ENCODE measurements around the gene EPG5.
"Not testable (repeated sequence)": the region's sequence is repeated elsewhere in the genome, so short reads cannot be mapped to it uniquely, and the experiment has no call there.

Gene EPG5

DNA sequence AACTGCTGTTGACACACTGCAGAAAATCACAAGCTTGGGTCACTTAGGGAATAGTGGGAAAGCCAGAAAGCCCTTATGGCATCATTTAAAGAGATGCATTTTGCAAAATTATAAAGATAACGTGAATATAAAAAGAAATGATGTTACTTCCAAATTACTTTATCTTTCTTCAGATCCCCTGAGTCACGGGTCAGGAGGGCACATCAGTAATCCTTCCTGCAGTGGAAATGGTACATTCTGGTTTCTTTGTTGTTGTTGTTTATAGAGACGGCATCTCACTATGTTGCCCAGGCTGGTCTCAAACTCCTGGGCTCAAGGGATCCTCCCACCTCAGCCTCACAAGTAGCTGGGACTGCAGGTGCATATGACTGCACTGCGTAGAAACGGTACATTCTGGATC is 9.8 kb upstream of the EPG5 start:
- DNase-seq (ENCODE audit: low read depth in 3 of 3, low spot score in 1 of 3): no peak

DNA sequence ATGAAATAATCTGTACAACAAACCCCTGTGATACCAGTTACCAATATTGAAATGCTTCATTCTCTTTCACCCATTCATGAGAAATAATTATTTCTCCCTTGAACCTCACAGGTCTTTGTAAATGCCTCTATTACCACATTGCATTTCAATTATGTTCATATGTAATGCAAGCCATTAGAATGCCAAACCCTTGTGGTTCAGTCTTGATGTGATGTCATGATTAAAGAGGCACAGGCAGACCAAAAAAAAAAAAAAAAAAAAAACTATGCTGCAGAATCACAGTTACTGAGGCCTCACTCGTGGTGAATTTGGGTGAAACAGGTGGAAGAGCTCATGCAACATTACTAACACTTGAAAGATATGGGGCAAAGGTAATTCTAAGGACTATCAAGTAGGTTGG is 9.4 kb upstream of the EPG5 start:
- DNase-seq (ENCODE audit: low read depth in 3 of 3, low spot score in 1 of 3): no peak

DNA sequence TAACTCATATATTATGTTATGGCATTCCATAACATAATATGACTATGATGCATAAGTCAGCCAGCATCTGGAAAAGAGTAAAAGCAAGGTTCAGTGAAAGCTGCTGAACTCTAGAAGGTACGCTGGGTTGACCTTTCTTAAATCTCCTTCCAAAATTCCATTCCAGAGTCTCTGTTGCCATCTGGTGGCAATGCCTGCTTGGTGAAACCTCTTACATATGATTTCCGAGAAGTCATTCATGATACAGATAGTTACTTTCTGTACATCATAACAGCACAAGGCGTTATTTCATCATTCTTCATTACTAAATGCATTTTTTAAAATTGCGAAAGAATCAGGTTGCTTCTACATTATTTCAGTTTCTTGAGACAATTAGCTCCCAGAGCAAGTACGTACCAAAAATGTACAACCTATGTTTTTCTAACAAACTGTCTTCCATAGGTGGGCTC is 7.0 kb upstream of the EPG5 start:
- peak; percentile 16 to 40 (median 29) for DNase-seq (ENCODE audit: low read depth in 3 of 3, low spot score in 1 of 3)

DNA sequence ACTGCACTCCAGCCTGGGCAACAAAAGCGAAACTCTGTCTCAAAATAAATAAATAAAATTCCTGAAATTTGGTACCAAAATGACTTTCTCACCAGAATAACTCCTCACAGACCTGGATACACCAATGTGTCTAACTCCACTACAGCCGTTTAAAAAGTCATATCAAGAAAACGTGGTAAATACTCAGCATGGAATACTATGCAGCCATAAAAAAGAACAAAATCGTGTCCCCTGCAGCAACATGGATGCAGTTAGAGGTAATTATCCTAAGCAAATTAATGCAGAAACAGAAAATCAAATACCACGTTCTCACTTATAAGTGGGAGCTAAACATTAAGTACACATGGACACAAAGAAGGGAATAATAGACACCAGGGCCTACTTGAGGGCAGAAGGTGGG is 2.2 kb downstream of the EPG5 start:
- DNase-seq (ENCODE audit: low read depth in 3 of 3, low spot score in 1 of 3): not testable (repeated sequence)

DNA sequence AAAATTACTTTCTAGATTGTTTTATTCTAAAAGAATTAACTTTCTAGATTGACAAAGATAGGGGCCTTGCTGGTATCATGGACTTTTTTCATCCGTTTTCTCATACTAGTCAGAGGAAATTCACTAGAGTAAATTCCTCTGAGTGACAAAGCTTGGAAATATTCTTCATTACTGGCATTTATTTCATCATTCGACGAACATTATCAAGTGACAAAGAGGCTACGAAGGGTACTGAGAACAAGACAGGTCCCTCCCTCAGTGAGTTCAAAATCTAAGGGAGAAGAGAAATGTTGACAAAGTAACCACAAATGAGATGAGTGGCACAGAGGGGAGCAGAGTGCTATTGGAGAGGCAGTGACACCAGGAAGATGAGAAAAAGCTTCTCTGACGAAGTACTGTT is 4.3 kb downstream of the EPG5 start:
- DNase-seq (ENCODE audit: low read depth in 3 of 3, low spot score in 1 of 3): no peak

DNA sequence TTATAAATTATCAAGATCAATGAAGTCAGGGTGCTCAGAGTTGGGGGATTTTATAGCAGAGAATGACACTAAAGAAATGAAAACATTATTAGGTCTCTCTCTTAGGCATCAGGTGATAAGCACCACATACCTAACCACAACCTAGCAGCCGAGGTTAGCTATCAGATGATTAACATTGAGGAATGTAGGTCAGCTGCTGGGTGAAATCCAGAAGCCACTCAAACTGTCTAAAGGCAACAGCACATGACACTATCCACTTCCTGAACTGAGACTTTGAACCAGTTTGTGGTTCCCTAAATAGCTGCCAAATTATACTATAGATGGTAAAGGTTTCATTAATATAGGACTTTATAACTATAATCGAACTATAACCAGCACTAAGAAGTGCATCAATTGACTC is 4.7 kb downstream of the EPG5 start:
- DNase-seq (ENCODE audit: low read depth in 3 of 3, low spot score in 1 of 3): no peak

DNA sequence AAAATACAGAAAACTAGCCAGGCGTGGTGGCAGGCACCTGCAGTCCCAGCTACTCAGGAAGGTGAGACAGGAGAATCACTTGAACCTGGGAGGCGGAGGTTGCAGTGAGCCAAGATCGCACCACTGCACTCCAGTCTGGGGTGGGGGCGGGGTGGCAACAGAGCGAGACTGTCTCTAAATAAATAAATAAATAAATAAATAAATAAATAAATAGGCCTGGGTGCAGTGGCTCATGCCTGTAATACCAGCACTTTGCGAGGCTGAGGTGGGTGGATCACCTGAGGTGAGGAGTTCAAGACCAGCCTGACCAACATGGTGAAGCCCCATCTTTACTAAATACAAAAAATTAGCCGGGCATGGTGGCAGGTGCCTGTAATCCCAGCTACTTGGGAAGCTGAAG is 7.6 kb downstream of the EPG5 start:
- DNase-seq (ENCODE audit: low read depth in 3 of 3, low spot score in 1 of 3): not testable (repeated sequence)

DNA sequence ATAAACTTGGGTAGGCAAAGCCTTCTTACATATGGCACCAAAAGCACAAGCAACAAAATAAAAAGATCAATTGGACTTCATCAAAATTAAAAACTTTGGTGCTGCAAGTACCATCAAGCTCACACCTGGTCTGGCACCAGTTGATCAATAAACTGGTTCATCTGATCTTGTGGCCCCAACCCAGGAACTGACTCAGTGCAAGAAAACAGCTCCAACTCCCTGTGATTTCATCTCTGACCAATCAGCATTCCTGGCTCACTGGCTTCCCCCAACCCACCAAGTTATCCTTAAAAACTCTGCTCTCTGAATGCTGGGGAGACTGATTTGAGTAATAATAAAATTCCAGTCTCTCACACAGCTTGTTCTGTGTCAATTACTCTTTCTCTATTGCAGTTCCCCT is 8.4 kb downstream of the EPG5 start:
- DNase-seq (ENCODE audit: low read depth in 3 of 3, low spot score in 1 of 3): no peak

DNA sequence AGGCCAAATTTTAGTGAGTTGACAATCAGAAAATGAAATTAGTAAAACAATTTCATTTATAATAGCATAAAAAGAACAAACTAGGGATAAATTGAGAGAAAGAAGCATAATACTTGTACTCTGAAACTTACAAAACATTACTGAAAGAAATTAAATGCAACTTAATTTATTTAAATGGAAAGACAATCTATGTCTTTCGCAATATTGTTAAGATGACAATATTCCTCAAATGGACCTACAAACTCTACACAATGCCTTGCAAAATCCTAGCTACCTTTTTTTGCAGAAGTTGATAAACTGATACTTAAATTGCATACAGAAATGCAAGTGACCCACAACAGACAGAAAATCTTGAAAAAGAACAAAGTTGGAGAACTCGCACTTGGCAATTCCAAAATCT is 9.1 kb downstream of the EPG5 start:
- DNase-seq (ENCODE audit: low read depth in 3 of 3, low spot score in 1 of 3): no peak

DNA sequence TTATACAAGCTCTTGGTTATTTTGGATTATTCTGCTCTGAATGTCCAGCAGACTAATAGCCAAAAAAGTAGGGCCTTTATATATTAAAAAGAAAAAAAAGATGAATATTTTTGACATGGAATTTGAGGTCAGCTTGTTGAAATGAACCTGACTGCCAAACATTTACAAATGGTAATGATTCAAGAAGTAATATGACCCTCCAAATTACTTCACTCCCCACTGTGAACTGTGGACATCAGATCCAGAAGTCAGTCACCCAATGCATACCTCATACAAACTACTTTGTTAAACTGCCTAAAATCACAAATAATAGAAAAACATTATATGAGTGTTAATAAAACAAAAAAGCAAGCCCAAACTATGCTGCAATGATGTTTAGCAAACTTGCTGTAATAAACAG is 10.0 kb downstream of the EPG5 start:
- no peak for DNase-seq (ENCODE audit: low read depth in 3 of 3, low spot score in 1 of 3)

DNA sequence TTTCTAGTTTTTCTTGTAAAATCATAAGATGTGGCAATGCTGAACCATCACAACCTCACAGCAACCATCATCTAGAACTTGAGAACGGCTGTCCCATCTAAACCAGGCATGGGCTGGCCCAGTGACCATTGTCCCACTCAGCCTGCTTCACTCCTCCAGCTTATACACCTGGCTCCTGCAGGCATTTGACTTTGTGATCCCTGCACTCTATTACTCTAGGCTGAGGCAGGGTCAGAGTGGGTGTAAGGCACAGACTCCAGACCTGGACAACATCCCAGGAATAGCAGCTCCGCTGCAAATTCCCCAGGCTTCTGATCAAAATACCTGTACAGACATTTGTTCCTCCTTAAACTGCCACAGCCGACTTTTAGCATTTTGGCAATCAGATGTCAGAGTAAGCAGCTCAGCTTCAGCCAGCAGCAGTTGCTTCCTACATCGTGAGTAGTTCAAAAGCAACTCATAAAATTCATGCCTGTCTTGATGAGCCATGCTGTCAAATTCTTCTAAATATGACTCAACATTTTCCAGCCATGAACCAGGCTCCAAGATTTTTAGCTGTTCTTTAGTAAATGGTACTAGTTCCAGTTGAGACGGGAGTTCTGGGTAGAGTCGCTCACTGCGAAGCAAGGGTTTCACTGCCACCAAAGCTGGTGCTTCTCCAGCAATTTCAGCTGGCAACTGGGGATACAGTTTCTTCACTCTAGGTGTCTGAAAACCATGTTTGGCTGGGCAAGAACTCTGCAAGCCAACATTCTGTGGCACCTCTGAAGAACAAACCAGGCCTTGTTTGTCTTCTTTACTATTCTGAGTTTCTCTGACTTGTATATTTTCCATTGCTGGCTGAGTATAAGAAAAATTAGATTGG is 12.8 kb downstream of the EPG5 start:
- DNase-seq (ENCODE audit: low read depth in 3 of 3, low spot score in 1 of 3): no peak

DNA sequence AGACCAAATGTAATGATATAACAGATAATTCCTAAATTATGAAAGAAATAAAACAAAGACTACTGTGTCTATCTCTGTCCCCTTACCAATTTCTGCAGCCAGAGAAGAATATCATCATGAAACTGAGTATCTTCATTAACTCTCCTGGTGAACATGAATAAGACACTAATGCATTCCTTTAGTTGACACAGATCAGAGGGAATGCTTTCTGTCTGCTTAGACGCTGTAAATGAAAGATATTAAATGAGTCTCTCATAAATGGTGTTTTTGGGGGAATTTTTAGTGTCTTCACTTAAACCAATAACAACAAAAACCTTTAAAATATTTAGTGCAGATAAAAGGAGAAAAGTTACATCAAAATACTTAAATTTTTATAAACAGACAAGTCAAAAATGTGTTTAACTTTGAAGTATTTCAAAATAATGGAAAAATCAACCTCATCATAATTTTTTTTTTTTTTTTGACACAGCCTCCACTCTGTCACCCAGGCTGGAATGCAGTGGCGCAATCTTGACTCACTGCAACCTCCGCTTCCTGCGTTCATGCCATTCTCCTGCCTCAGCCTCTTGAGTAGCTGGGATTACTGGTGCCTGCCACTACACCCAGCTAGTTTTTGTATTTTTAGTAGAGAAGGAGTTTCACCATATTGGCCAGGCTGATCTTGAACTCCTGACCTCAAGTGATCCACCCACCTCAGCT is 16.0 kb downstream of the EPG5 start:
- no peak for DNase-seq (ENCODE audit: low read depth in 3 of 3, low spot score in 1 of 3)

DNA sequence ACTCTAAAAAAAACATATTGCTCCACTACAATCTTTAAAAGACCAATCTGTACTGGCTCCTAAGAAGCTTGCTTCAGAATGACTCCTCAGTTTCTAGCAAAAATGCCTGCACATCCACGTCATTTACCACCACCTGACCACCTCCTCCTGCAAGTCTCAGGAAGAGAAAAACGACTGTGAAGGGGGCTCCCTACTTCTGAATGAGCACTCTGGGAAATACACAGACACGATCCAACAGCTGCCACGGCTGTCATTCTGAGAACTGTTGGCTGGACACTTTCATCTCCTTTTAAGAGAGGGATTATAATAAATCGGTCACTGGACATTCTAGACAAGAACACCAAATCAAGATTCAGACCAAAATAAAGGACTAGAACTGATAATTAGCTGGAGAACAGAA is 21.5 kb downstream of the EPG5 start:
- no peak for DNase-seq (ENCODE audit: low read depth in 3 of 3, low spot score in 1 of 3)

DNA sequence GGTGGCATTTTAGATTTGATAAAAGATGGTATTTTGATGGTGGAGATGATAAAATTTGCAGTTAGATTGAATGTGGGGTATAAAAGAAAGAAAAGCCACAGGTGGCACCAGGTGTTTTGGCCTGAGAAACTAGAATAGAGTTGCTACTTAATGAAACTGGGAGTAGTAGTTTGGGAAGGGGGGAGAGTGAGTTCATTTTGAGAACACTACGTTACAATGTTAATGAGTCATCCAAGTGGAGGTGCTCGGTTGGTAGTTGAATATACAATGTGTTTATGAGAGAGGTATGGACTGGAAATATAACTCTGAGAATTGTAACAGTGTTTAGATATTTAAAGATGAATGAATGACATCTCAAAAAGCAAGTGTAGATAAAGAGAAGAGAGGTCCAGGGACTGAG is 26.4 kb downstream of the EPG5 start:
- no peak for DNase-seq (ENCODE audit: low read depth in 3 of 3, low spot score in 1 of 3)

DNA sequence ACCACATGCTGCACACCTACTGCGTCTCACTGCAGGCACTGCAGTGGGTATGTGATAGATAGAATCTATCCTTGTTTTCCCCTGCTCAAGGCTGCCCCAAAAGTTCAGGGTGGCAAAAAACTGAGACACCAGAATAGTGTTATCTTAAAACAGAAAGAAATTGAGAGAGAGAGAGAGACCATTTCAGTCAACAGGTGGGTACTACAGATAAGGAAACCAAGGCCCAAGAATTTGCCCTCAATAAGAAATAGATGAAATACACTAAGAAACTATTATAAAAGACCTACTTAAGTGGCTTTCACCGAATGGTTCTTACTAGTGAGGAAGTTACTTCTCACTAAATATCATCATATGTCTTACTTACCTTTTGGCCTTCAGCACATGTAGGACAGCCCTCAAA is 27.9 kb downstream of the EPG5 start:
- no peak for DNase-seq (ENCODE audit: low read depth in 3 of 3, low spot score in 1 of 3)

DNA sequence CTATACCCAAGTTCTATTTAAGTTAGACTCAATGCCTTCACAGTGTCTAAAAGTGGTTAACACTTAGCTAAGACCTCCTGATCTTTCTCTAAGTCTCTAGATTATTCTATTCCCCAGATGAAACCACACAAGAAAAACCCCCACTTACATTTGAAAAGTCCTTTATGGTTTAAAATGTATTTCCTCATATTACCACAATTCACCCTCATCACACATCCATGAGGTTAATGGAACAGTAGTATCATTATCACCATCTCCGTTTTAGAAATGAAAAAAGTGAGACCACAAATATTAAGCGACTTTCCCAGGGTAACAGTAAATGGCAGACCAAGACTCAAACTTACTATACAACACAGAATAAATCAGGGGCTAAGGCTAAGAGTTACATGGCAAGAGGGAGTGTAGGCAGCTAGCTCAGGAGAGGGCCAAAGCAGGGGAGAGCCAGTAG is 28.6 kb downstream of the EPG5 start:
- no peak for DNase-seq (ENCODE audit: low read depth in 3 of 3, low spot score in 1 of 3)

DNA sequence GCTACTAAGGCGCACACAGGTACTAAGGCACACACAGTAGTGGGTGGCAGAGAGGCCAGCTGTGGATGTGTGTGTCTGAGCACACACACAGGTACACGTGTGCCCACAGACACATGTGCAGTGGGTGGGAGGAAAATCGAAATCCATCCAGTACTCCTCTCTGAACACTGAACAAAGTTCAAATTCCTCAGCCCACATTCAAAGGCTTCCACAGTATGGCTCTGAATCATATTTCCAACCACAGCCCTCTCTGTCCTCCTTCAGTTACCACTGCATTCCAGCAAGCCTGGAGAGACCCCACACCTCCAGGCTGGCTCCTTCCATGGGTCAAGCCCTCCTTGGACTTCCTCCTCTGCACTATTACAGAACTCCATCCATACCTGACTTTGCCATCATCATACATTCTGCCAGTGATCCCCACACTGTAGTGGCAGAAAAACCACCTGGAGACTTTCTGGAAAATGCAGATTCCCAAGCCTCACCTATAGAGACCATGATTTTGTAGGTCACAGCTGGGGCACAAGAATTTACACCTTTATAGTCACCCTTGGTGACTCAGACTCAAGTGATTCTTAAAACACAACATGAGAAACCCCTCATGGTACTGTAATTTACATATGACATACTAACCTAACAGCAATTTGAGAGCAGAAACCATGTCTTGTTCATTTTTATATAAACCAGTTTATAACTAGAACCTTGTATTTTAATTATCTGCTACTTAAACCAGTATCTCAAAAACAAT is 31.4 kb downstream of the EPG5 start:
- no peak for DNase-seq (ENCODE audit: low read depth in 3 of 3, low spot score in 1 of 3)

DNA sequence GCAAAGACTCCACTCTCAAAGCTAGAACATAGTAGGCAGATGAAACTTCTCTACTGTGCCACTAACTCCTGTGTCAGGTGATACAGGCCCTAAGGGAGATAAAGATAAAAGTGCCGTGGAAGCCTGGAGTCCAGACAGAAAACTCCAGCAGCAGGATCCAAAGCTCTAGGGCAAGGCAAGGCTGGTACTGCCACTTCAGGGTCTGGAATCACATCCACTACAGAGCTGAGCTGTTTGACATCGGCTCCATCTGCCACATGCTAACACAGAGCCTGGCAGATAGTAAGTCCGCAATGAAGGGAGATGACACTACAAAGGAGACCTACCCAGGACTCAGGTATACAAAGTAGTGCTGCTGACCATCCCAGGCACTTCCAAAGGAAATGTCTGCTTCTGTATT is 34.4 kb downstream of the EPG5 start:
- DNase-seq (ENCODE audit: low read depth in 3 of 3, low spot score in 1 of 3): no peak

DNA sequence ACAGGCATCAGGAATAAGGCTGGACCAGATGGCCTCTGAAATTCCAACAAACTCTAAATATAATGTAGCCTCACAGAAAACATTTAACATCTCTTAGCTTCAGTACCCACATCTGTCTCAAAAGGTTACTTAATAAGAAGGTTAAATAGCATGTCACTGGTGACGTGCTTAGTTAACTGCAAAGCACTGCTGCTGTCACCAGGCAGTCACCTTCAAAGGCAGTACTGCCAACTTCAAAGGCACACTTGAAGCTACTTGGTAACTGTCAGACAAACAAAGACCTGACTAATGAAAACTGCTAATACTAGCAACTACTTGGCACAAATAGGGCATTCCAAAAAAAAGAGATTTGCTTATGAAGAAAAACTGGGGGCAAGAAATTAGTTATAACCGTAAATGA is 36.2 kb downstream of the EPG5 start:
- DNase-seq (ENCODE audit: low read depth in 3 of 3, low spot score in 1 of 3): no peak

DNA sequence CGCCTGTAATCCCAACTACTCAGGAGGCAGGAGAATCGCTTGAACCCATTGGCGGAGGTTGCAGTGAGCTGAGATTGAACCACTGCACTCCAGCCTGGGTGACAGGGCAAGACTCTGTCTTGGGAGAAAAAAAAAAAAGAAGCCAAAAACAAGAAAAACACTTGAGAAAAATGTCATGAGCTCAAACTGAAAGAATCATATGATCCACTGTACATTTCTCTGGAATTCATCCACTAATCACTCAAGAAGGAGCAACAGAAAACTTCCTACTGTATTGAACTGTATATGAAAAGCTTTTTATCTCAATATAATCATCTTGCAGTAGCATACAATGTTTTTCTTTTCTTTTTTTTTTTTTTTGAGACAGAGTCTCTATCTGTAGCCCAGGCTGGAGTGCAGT is 40.4 kb downstream of the EPG5 start:
- DNase-seq (ENCODE audit: low read depth in 3 of 3, low spot score in 1 of 3): no peak

DNA sequence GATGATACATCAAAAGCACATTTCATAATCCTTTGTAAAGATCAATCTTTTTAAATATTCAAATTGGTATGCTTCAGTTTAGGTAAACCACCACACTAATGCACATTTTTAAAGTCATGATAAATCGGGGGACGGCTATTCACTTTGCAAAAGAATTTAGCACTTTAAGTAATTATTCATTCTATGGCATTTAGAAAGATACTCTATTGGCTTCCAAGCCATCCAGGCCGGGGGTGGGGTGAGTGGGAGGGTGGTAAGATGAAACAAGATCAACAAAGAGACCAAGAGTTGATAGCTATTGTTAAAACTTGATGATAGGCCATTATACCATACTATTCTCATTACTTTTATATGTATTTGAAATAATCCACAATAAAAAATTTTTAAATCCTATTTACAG is 41.0 kb downstream of the EPG5 start:
- DNase-seq (ENCODE audit: low read depth in 3 of 3, low spot score in 1 of 3): no peak

DNA sequence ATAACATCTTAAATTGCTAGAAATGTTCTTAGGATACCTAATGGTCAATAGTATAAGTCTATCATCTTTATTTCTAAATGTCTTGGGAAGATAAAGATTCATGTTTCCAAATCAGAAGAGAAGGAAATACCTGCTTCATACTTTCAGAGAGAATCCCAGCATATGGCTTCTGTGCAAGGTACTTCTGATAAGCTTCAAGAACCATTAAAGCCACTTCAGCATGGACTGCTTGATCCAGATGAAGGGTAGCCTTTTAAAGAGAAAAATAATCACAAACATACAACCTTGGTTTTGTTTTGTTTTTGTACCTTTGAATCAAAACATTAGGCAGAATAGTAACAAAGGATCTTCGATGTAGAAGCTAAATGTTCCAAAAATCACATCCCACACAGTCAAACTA is 44.0 kb downstream of the EPG5 start:
- DNase-seq (ENCODE audit: low read depth in 3 of 3, low spot score in 1 of 3): no peak

All from stimulated activated CD4-positive, alpha-beta T cell treated with anti-CD3 and anti-CD28 coated beads, TNF-alpha, amount 100 ng/mL, for 1 hour (primary cell).